ENCODE measurements around the gene AMFR. TPM values are rescaled to one million over a fixed set of nuclear protein-coding genes. Genes with fewer than 3 reads are reported as not detected.
A peak's percentile ranks its signal among the peaks of the same experiment; 100 is the strongest.

Gene AMFR
- polyA plus RNA-seq, 3 donors: 28.3 to 68.1 (median 48.9) TPM

- no peak for TF ChIP-seq CTCF (IDR thresholded peaks at IDR 0.05)
- H3K9me3 ChIP-seq (replicated peaks in 1 of 2; ENCODE audit: control insufficient read depth in 1 of 2, insufficient read depth in 1 of 2, low read length in 2 of 2): no peaks in the 10 kb centered on the region
- WGBS (ENCODE audit: insufficient coverage): 98% methylated on average over 4 of the region's 6 CpGs
- H3K36me3 Mint-ChIP-seq: peaks cover 80 to 87% of the 10 kb centered on the region in 2 donors
- intact Hi-C loops (cut with micrococcal nuclease): no loop called here
- H3K27ac ChIP-seq (ENCODE audit: low read depth in 1 of 2, low read length in 2 of 2): peak overlapping the region in 1 of 2 donors; percentile 15
- H3K4me3 ChIP-seq (replicated peaks in 1 of 3; ENCODE audit: low read depth in 2 of 3, low read length in 3 of 3): no peak overlapping the region
- no peak overlapping the region for H3K9ac ChIP-seq (ENCODE audit: insufficient read depth, low read length, poor library complexity, severe bottlenecking)
- H3K4me1 Mint-ChIP-seq: peaks cover 2% of the 10 kb centered on the region
- no peak for DNase-seq
- no peaks in the 10 kb centered on the region for H3K79me2 ChIP-seq (ENCODE audit: insufficient read depth, low read length)
- H3K4me2 ChIP-seq (replicated peaks; ENCODE audit: extremely low read depth, low read length, poor library complexity, severe bottlenecking): no peak overlapping the region
- H3K27me3 Mint-ChIP-seq (ENCODE audit: low read depth in 3 of 3): peaks cover 0 to 2% (median 1%) of the 10 kb centered on the region in 3 donors
- no peaks in the 10 kb centered on the region for H3K4me1 ChIP-seq (ENCODE audit: control insufficient read depth in 1 of 2, insufficient read depth in 2 of 2, low read length in 2 of 2)
- H3K27me3 ChIP-seq (ENCODE audit: control insufficient read depth in 2 of 2, insufficient read depth in 2 of 2, low read length in 2 of 2): no peaks in the 10 kb centered on the region
- peaks cover 72 to 100% of the 10 kb centered on the region in 2 donors for H3K36me3 ChIP-seq (replicated peaks in 1 of 2; ENCODE audit: control insufficient read depth in 1 of 2, insufficient read depth in 2 of 2, low read length in 2 of 2)
- H2AFZ ChIP-seq (ENCODE audit: insufficient read depth, low read depth, low read length, poor library complexity, severe bottlenecking): no peak overlapping the region
- H3K27ac Mint-ChIP-seq: peak overlapping the region in 1 of 7 donors; percentile 72
- H3K9me3 Mint-ChIP-seq: no peaks in the 10 kb centered on the region
- peaks cover 13% of the 10 kb centered on the region for H4K20me1 ChIP-seq (ENCODE audit: insufficient read depth, low read length)
- no peak overlapping the region for H3K4me3 Mint-ChIP-seq
Measured at GRCh38 chr16:56367764-56368163, 57.6 kb downstream of the AMFR start.

DNA sequence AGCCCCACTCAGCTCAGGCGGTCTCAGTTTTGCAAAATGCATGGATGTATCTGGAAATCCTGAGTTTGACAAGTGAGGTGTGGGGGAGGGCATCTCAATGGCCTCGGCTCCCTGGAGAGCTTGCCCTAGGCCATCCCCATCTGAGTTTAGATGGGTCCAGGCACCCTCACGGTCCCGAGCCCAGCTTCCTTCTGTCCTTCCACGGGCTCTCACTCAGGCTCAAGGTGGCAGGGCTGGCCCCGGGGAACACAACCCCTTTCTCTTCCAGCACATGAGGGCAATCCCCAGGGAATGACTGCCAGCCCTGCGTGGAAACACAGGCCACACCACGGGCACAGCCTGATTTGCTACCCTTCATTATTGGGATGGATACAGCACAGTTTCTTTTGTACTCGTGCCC is 58.4 kb downstream of the AMFR start:
- Histone ChIP-seq H3K27me3 (ENCODE audit: control insufficient read depth in 2 of 2, insufficient read depth in 2 of 2, low read length in 2 of 2) (no peaks in the 10 kb centered on the region), H3K4me2 (replicated peaks; ENCODE audit: extremely low read depth, low read length, poor library complexity, severe bottlenecking) (no peak overlapping the region), H3K27ac (ENCODE audit: low read depth in 1 of 2, low read length in 2 of 2) (no peak overlapping the region), H3K9me3 (replicated peaks in 1 of 2; ENCODE audit: control insufficient read depth in 1 of 2, insufficient read depth in 1 of 2, low read length in 2 of 2) (no peaks in the 10 kb centered on the region), H3K79me2 (ENCODE audit: insufficient read depth, low read length) (no peaks in the 10 kb centered on the region), H4K20me1 (ENCODE audit: insufficient read depth, low read length) (peaks cover 5% of the 10 kb centered on the region), H3K4me3 (replicated peaks in 1 of 3; ENCODE audit: low read depth in 2 of 3, low read length in 3 of 3) (no peak overlapping the region), H3K4me1 (ENCODE audit: control insufficient read depth in 1 of 2, insufficient read depth in 2 of 2, low read length in 2 of 2) (no peaks in the 10 kb centered on the region), H2AFZ (ENCODE audit: insufficient read depth, low read depth, low read length, poor library complexity, severe bottlenecking) (no peak overlapping the region), H3K9ac (ENCODE audit: insufficient read depth, low read length, poor library complexity, severe bottlenecking) (no peak overlapping the region), H3K36me3 (replicated peaks in 1 of 2; ENCODE audit: control insufficient read depth in 1 of 2, insufficient read depth in 2 of 2, low read length in 2 of 2) (peaks cover 73 to 100% of the 10 kb centered on the region in 2 donors)
- H3K36me3 Mint-ChIP-seq: peaks cover 82 to 87% of the 10 kb centered on the region in 2 donors
- intact Hi-C loops (cut with micrococcal nuclease): no loop called here
- H3K4me3 Mint-ChIP-seq: no peak overlapping the region
- no peaks in the 10 kb centered on the region for H3K9me3 Mint-ChIP-seq
- H3K27ac Mint-ChIP-seq: peak overlapping the region in 1 of 7 donors; percentile 39
- peaks cover 2% of the 10 kb centered on the region for H3K4me1 Mint-ChIP-seq
- WGBS (ENCODE audit: insufficient coverage): 96% methylated on average over 8 of the region's 9 CpGs
- DNase-seq: no peak
- no peak for TF ChIP-seq CTCF (IDR thresholded peaks at IDR 0.05)
- peaks cover 0 to 2% (median 0%) of the 10 kb centered on the region in 3 donors for H3K27me3 Mint-ChIP-seq (ENCODE audit: low read depth in 3 of 3)
